HL-60 (cell line): ENCODE measurements around the gene ENTPD6.
A peak's percentile ranks its signal among the peaks of the same experiment; 100 is the strongest.

Source experiments
- DNase-seq, 2 experiments: peaks; one replicate each; pipeline ENCODE4 v3.0.0-alpha.2; 2010 to 2020; ENCODE audit warnings: low read depth in 1 of 2, low spot score in 1 of 2
- H3K27ac ChIP-seq: fragments of 250-450 bp; sonication (Bioruptor Pico); replicated peaks from 2 replicates; pipeline ENCODE4 v1.5.1; 2020; ENCODE audit warnings: mild to moderate bottlenecking, moderate library complexity
- H3K27me3 ChIP-seq: fragments of 250-450 bp; sonication (Bioruptor Pico); 2 replicates; pipeline ENCODE4 v1.5.1; 2021; ENCODE audit warnings: mild to moderate bottlenecking, moderate library complexity; ENCODE audit not compliant: insufficient read depth, poor library complexity, severe bottlenecking
- H3K4me3 ChIP-seq: replicated peaks from 2 replicates; pipeline ENCODE4 v1.5.1; 2011; ENCODE audit warnings: mild to moderate bottlenecking, control low read depth, low read length; ENCODE audit not compliant: insufficient read depth
- GABPA ChIP-seq: IDR thresholded peaks from 2 replicates; pipeline ENCODE4 v1.6.1; 2012; ENCODE audit warnings: low read depth
- POLR2AphosphoS5 ChIP-seq: IDR thresholded peaks from 2 replicates; pipeline ENCODE4 v1.6.1; 2012; ENCODE audit warnings: low read depth
- SPI1 ChIP-seq: IDR thresholded peaks from 2 replicates; pipeline ENCODE4 v1.6.1; 2012; ENCODE audit warnings: low read depth, mild to moderate bottlenecking, borderline replicate concordance
- TF ChIP-seq, protein P1 (sequence below): IDR thresholded peaks from one replicate; pipeline ENCODE4 v1.5.1; 2011; ENCODE audit warnings: low read length, control low read depth, inconsistent platforms; ENCODE audit not compliant: insufficient read depth
- TF ChIP-seq, protein P2 (sequence below): IDR thresholded peaks from 2 replicates; pipeline ENCODE4 v1.6.1; 2012; ENCODE audit warnings: low read depth; ENCODE audit not compliant: insufficient replicate concordance

ENTPD6 gene

DNA sequence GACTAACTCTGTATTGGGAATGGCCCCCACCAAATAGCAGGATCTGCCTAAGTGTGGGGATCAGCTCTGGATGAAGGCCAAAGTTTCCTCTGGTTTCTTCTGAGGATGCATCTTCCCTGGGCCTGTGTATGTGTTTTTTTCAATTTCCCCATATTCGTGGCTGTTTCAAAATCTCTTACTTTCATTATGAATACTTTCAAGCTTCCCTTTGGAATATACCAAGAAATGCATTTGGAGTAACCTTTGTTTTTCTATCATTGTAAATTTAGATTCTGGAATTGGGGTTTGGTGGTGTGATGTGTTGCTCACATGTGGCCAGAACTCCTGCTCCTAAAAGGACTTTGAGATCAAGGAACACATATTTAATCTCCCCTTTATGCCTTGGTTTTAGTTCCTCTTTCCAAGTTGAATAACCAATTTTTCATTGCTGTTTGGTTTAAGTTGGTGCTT, 8.4 kb downstream of the ENTPD6 start:
- no peaks in the 10 kb centered on the region for H3K27me3 ChIP-seq
- peak overlapping the region; percentile 4; the same call in 1 of the 2 replicates for H3K27ac ChIP-seq
- TF ChIP-seq GABPA (no peak), POLR2AphosphoS5 (no peak), SPI1 (no peak)
- TF ChIP-seq, protein P1, sequence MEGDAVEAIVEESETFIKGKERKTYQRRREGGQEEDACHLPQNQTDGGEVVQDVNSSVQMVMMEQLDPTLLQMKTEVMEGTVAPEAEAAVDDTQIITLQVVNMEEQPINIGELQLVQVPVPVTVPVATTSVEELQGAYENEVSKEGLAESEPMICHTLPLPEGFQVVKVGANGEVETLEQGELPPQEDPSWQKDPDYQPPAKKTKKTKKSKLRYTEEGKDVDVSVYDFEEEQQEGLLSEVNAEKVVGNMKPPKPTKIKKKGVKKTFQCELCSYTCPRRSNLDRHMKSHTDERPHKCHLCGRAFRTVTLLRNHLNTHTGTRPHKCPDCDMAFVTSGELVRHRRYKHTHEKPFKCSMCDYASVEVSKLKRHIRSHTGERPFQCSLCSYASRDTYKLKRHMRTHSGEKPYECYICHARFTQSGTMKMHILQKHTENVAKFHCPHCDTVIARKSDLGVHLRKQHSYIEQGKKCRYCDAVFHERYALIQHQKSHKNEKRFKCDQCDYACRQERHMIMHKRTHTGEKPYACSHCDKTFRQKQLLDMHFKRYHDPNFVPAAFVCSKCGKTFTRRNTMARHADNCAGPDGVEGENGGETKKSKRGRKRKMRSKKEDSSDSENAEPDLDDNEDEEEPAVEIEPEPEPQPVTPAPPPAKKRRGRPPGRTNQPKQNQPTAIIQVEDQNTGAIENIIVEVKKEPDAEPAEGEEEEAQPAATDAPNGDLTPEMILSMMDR: no peak
- TF ChIP-seq, protein P2, sequence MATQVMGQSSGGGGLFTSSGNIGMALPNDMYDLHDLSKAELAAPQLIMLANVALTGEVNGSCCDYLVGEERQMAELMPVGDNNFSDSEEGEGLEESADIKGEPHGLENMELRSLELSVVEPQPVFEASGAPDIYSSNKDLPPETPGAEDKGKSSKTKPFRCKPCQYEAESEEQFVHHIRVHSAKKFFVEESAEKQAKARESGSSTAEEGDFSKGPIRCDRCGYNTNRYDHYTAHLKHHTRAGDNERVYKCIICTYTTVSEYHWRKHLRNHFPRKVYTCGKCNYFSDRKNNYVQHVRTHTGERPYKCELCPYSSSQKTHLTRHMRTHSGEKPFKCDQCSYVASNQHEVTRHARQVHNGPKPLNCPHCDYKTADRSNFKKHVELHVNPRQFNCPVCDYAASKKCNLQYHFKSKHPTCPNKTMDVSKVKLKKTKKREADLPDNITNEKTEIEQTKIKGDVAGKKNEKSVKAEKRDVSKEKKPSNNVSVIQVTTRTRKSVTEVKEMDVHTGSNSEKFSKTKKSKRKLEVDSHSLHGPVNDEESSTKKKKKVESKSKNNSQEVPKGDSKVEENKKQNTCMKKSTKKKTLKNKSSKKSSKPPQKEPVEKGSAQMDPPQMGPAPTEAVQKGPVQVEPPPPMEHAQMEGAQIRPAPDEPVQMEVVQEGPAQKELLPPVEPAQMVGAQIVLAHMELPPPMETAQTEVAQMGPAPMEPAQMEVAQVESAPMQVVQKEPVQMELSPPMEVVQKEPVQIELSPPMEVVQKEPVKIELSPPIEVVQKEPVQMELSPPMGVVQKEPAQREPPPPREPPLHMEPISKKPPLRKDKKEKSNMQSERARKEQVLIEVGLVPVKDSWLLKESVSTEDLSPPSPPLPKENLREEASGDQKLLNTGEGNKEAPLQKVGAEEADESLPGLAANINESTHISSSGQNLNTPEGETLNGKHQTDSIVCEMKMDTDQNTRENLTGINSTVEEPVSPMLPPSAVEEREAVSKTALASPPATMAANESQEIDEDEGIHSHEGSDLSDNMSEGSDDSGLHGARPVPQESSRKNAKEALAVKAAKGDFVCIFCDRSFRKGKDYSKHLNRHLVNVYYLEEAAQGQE: no peak
- DNase-seq: no peak
- H3K4me3 ChIP-seq: no peak overlapping the region

DNA sequence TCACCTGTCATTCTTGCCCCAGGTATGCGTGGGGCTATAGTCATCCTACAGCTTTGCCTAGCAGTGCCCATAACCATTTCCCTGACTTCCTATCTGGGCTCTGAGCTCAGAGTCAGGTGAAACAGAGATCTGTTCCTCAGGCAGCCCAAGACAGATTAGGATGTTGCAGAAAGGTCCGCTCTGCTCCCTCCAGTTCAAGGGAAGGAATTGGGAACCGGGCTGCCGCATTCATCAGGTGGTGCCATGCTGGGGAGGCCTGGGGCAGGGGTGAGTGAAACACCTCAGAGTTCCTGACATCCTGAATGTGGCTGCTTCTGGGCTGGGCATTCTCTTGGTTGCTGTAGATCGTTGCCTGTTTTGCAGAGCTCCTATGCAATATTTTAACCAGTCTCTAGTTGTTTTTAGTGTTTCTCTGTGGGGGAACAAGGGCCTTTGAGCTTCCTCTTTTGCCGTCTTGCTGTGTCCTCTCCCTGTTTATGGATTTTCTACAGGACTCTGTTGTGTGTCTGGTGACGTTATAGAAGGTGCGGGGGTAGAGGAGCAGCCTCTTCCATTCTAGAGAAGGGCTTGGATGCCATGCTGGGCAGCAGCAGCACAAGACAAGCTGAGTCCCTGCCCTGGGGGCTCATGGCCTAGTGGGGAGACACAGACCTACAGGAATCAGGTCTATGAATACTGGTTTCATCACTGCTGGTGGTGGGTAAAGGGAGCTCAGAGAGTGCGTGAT, 9.2 kb downstream of the ENTPD6 start:
- Histone ChIP-seq H3K4me3 (no peak overlapping the region), H3K27me3 (no peaks in the 10 kb centered on the region), H3K27ac (peak overlapping the region; percentile 33)
- DNase-seq: peak in 1 of 2 experiments; percentile 57
- peak; percentile 57 for TF ChIP-seq SPI1
- no peak for TF ChIP-seq GABPA

DNA sequence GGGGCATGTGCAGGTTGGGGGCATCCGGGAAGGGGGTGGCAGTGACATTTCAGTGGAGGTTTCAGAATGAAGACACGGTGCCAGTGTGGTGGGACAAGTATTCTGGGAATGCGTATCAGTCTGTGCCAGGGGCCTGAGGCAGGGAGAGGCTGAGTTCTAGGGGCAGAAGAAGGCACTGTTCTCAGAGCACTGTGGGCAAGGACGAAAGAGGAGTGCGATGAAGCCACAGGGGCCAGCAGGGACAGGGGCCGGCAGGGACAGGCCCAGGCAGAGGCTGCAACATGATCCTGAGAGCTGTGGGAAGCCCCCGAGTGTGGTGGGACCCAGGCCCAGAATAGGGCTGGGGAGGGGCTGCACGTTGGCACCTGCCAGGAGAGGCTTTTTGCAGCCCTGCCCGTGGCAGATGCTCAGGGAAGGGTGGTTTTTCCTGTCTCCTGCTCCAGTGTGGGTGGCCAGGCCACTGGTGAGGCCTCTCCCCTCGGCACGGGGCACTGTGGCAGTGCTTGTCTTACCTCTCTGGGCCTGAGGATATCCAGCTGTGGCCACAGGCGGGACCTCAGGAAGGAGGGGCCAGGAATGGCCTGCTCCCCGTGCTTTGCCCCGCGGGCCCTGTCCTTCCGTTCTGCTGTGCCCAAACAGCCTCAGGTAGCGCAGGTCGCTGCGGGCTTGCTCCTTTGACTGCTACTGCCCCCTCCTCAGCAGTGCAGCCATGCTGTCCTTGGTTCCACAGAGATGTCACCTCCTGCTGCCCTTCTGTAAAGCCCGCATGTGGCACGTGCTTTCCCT, 10.0 kb downstream of the ENTPD6 start:
- DNase-seq: no peak
- Histone ChIP-seq H3K4me3 (no peak overlapping the region), H3K27me3 (no peaks in the 10 kb centered on the region), H3K27ac (no peak overlapping the region)
- TF ChIP-seq, protein P1: no peak

DNA sequence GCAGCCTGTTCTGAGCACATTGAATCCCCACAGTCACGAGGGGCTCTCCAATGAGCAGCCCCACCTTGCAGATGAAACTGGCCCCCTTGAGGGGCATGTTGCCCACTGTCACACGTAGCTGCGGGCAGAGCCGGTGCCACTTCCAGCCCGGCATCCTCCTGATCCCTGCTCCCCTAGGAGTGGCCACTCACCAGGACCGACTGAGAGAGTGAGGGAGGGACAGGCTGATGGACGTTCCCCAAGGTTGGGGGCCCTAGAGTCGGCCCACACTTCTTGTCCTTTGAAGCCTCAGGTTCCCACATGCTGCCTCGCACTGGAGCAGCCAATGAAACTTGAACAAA, 10.5 kb downstream of the ENTPD6 start:
- Histone ChIP-seq H3K27ac (no peak overlapping the region), H3K4me3 (no peak overlapping the region), H3K27me3 (no peaks in the 10 kb centered on the region)
- no peak for DNase-seq
- TF ChIP-seq, protein P1: no peak
- no peak for TF ChIP-seq SPI1
- no peak for TF ChIP-seq POLR2AphosphoS5
- TF ChIP-seq GABPA: no peak
- TF ChIP-seq, protein P2: no peak
